ELR (cell line): Measurements from ENCODE around the gene FGF10.
A peak's percentile ranks its signal among the peaks of the same experiment; 100 is the strongest.

Experiments used
- DNase-seq: peaks from one replicate; pipeline ENCODE4 v3.0.0-alpha.2; 2015; ENCODE audit warnings: low read depth

The FGF10 gene

GRCh38 chr5:44356231-44356630 is 33.0 kb downstream of the FGF10 start:
- no peak for DNase-seq

GRCh38 chr5:44345871-44346270 is 43.3 kb downstream of the FGF10 start:
- no peak for DNase-seq

GRCh38 chr5:44336708-44337107 is 52.5 kb downstream of the FGF10 start:
- no peak for DNase-seq

GRCh38 chr5:44334622-44335021 is 54.6 kb downstream of the FGF10 start:
- no peak for DNase-seq

- peak; percentile 50 for DNase-seq
Observed at GRCh38 chr5:44332285-44332971, 56.8 kb downstream of the FGF10 start.

GRCh38 chr5:44331471-44332050 is 57.7 kb downstream of the FGF10 start:
- DNase-seq = no peak

GRCh38 chr5:44329716-44330115 is 59.5 kb downstream of the FGF10 start:
- no peak for DNase-seq

- no peak for DNase-seq
Observed at GRCh38 chr5:44321144-44321725, 68.0 kb downstream of the FGF10 start.

GRCh38 chr5:44320188-44320587 is 69.0 kb downstream of the FGF10 start:
- DNase-seq = no peak

GRCh38 chr5:44318883-44319282 is 70.3 kb downstream of the FGF10 start:
- DNase-seq = no peak

- no peak for DNase-seq
Observed at GRCh38 chr5:44312374-44312773, 76.8 kb downstream of the FGF10 start.

- DNase-seq = no peak
Observed at GRCh38 chr5:44300551-44300950, 88.7 kb downstream of the FGF10 start.

- no peak for DNase-seq
Observed at GRCh38 chr5:44299394-44299793, 89.8 kb downstream of the FGF10 start.

- no peak for DNase-seq
Observed at GRCh38 chr5:44294516-44294915, 94.7 kb downstream of the FGF10 start.

GRCh38 chr5:44292736-44293135 is 96.5 kb downstream of the FGF10 start:
- no peak for DNase-seq

GRCh38 chr5:44278469-44278868 is 110.8 kb downstream of the FGF10 start:
- DNase-seq = no peak

GRCh38 chr5:44275908-44276307 is 113.3 kb downstream of the FGF10 start:
- DNase-seq = no peak

- DNase-seq = no peak
Observed at GRCh38 chr5:44275329-44275728, 113.9 kb downstream of the FGF10 start.

- DNase-seq = no peak
Observed at GRCh38 chr5:44267909-44268308, 121.3 kb downstream of the FGF10 start.

- DNase-seq = no peak
Observed at GRCh38 chr5:44266882-44267576, 122.2 kb downstream of the FGF10 start.

- DNase-seq = no peak
Observed at GRCh38 chr5:44265713-44266112, 123.5 kb downstream of the FGF10 start.

GRCh38 chr5:44260793-44261192 is 128.4 kb downstream of the FGF10 start:
- no peak for DNase-seq
